HG03066 (cell line): ENCODE data around the gene C9orf85.
"Not testable (repeated sequence)": the region's sequence is repeated elsewhere in the genome, so short reads cannot be mapped to it uniquely, and the experiment has no call there.

Experiments used
- ATAC-seq: cut with Tn5 transposase; IDR thresholded peaks from one replicate; pipeline ENCODE4 v1.9.1; 2021; ENCODE audit warnings: low read depth; ENCODE audit not compliant: unreplicated experiment

C9orf85 gene

DNA sequence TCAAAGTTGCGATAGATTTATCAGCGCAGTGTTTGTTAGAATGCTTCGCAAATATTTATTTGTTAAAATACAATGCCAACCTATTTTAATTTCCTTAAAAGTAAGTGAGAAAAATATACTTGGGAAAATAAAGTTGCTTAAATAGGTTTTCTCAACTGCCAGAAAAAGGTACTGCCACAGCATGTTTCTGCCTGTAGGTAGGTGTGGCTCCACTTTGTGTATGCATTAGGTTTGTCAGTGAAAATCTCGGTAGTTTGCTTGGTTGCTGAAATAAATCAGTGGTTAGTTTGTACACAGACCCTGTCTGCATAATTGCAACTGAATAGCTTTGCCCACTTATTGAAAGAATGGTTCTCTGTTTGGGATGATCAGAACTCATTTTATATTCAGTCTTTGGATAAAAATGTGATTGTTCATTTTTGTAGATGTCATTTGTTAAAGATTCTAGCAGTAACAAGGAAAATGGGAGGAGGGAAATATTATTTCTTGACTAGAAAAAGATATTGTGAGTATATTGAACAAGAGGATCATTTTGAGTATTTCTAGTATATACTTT lies 25.7 kb downstream of the C9orf85 start:
- no peak for ATAC-seq

DNA sequence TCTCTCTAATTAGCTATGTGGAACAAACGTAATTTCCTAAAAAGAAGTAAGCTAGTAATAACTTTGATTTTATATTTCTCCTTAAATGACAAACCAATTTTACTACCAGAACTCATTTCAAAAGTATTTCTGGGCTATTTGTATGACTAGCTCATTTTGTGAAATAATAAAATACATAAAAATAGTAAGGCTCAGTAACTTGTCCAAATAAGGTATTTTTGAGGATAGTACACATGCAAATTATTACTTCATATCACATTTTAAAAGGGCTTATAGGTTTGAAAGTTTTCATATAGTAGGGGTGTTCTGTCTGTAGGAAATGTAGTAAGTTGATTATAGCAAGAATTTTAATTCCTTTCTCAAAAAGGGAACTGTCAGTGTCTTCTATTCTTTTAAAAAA lies 26.5 kb downstream of the C9orf85 start:
- no peak for ATAC-seq

DNA sequence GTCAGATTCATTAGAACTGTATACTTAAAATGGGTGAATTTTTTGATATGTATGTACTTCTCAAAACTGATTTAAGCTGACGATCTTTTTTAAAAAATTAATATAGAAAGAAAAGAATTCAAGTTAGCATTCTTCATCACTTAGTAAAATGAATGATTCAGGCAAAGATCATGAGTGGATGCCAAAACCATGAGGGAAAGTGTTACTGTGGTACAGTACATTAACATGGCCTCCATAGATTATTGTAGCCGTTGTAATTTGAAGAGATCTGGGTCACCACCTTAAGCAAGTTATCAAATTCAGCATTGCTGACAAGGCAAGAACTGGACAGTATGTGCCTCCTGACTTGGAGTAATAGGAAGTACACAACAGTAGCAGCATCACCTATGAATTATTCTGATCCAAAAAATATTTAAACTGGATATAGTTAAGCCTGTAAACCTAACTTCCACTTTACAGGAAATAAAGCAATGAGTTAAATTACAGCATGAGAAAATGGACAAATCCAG lies 29.7 kb downstream of the C9orf85 start:
- ATAC-seq, result no peak

DNA sequence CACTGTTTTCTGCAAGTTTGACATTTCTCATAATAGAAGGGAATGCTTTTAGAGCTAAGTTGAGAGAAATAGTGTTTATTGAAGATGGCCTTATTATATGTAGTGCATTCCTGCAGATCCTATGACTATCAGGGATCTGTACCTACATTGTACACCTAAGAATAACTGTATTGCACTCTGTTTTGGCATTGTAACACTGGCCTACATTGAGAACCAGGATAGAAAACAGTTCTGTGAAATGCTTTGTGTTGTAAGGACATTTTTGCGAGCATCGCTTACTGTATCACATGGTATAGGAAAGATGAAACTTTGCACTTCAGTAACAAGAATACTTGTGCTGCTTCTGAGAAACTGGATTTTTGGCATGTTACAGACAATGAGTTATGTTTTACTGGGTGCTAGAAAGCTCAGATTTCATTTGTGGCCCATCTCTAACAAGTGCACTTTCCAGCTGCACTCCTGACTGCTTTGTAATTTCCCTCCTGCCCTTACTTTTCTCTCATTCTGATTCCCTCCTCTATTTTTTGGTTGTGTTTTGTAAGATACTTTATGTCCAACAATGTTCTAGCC lies 30.6 kb downstream of the C9orf85 start:
- no peak for ATAC-seq

DNA sequence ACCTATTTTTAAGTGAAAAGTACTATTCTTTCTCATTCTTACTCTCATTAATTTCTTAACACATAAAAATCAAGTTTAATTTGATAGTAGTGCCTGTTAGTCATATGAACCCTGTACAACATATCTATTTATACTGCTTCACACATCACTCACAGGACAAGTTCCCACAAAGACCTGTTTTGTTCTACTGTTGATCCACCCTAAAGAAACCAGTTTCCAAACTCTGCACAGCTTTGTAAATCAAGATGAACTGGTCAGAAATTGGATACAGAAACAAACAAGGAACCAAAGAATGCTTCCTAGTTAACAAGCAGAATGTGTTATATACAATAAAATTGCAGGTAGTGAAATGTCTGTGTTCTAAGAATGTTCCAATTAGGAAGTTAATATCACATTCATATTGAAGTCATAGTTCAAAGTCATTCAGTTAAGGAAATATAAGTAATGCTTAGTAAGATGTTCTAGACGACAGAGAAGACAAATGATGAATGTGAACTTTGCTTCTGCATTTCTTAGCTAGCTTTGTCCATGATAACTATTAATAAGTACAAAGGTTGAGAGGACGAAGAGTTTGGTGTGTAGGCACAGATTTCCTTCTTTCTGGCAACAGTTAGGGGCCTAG lies 33.4 kb downstream of the C9orf85 start:
- ATAC-seq, result no peak

DNA sequence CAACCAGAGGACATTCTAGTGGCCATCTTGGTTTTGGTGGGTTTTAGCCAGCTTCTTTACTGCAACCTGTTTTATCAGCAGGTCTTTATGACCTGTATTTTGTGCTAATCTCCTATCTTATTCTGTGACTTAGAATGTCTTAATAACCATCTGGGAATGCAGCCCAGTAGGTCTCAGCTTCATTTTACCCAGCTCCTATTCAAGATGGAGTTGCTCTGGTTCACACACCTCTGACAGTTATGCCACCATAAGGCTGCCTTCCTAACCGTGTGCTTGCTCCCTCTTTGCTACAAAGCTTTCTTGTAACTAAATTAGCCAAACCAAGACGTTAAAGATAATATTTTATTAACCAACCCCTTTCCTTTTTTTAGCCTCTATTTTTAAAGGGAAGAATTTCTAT lies 43.2 kb downstream of the C9orf85 start:
- not testable (repeated sequence) for ATAC-seq

DNA sequence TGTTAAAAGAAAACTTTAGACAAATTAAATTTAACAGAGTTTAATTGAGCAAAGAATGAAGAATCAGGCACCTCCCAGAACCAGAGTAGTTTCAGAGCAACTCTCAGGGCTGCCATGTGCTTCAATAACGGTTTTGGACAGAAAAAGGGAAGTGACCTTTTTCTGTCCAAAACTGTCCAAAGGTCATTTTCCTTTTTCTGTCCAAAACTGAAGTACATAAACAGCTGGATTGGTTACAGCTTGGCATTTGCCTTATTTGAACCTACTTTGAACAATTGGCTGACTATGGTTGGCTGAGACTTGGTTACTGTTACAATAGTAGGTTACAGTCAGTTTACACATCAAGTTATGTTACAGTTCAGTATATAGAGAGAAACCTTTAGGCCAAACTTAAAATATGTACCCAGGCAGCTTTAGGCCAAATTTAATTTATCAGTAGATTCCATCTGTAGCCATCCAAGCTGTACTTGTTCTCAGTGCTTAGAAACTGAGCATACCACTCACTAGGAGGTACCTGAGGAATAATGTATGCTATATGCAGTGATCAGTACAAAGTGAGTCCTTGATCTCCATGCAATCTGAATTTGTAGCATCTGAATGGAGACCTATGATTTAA lies 44.0 kb downstream of the C9orf85 start:
- peak; percentile 67 for ATAC-seq

DNA sequence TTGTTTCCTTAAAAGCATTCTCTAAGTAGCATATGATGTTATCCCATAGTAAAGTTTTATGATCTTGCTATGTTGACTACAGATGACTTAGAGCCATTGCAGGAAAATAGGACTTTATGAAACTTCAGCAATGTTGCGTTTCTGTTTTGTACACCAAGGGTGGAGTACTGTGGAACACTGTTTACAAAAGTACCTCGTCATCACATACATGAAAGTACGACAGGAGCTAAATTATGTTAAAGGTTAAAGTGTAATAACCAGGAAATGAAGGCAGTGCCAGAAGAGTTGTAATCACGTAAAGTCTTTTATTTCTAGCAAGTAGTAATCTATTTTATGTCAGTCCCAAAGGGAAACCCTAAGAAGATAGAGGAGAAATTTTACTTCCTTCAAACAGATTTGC lies 50.9 kb downstream of the C9orf85 start:
- no peak for ATAC-seq

DNA sequence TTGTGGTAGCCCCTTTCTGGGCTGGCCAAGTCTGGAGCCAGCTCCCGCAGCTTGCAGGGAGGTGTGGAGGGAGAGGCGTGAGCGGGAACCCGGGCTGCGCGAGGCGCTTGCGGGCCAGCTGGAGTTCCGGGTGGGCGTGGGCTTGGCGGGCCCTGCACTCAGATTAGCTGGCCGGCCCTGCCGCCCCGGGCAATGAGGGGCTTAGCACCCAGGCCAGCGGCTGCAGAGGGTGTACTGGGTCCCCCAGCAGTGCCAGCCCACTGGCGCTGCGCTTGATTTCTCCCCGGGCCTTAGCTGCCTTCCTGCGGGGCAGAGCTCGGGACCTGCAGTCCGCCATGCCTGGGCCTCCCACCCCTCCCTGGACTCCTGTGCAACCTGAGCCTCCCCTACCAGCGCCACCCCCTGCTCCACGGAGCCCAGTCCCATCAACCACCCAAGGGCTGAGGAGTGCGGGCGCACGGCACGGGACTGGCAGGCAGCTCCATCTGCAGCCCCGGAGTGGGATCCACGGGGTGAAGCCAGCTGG lies 52.1 kb downstream of the C9orf85 start:
- ATAC-seq, result not testable (repeated sequence)

DNA sequence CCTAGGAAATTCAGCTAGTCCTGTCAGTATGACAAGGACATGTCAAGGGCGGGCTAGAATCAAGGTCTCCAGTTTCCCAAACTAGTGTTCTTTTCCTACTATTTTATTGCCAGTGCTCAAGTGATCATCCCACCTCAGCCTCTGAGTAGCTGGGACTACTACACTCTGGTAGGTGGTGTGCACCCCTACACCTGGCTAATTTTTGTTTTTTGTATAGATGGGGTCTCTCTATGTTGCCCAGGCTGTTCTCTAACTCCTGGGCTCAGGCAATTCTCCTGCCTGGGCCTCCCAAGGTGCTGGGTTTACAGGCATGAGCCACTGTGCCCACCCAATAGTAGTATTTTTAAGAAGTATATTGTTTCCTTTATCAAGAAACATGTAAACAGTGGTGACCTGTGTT lies 54.0 kb downstream of the C9orf85 start:
- ATAC-seq, result no peak

DNA sequence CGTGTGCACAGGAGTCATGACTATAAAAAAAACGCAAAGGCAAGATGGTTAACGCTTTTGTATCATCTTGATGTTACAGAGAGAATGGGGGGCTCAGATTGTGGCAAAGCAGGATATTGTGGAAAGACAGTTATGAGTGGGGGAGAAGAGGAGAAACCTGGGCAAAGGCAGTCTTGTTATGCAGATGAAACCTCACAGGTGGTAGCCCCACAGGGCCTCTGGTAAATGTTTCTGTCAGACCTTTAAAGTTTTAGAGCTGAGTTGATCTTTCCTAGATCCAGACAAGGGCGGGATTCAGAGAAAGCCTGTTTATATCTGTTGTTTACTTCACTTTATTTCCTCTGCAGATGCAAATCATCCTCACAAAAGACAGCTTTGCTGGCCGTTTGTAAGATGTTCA lies 55.2 kb downstream of the C9orf85 start:
- no peak for ATAC-seq

DNA sequence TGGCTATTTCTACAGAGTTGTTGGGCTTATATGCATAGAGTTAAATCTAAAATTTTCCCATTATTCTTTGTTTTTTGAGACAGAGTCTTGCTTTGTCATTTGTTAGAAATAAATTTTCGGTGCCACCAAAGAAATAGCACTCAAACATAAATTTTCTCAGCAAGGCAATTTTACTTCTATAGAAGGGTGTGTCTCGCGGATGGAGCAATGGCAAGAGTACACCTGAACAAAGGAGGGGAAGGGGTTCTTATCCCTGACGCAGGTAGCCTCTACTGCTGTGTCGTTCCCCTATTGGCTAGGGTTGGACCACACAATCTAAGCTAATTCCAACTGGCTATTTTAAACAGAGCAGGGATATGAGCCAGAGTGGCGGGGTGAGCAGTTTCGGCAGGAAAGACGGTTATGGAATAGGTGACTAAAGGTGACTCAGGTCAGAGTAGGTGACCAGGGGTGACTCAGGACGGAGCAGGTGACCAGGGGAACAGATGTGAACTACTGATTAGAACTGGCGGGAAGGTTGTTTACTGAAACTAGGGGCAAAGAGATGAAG lies 57.2 kb downstream of the C9orf85 start:
- ATAC-seq, result no peak

DNA sequence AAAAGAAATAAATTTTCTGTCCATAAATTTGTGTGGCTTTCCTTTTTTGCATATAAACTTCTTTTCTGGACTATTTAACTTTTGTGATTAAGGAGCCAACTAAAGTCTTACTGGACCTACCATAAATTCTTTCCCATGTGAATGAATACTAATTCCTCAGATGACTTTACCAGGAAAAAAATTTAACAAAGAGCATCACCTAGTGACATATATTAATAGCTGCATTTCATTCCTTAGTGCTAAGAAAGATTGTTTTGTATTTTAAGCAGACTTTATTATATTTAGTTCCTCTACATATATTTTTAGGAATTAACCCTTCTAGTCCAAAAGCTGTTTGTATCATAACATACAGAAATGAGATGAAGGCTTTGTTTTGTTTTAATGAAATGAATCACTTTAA lies 64.4 kb downstream of the C9orf85 start:
- ATAC-seq, result no peak

DNA sequence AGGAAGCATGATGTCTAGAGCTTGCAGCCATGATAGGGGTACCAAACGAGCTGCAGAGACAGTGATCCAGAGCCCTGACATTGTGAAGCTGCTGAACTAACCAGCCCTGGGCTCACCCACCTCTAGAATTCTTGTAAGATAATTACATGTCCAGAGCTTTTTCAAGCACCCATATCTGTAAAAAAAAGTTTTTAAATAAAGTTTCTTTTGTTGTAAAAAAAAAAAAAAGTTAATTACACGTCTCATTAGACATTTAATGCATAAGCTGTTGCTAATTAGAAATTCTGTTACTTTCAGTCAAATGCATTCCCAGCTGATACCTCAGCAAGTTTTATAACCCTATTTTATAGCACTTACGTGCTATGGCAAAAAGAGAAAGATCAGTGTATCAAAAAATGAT lies 65.6 kb downstream of the C9orf85 start:
- ATAC-seq, result no peak

DNA sequence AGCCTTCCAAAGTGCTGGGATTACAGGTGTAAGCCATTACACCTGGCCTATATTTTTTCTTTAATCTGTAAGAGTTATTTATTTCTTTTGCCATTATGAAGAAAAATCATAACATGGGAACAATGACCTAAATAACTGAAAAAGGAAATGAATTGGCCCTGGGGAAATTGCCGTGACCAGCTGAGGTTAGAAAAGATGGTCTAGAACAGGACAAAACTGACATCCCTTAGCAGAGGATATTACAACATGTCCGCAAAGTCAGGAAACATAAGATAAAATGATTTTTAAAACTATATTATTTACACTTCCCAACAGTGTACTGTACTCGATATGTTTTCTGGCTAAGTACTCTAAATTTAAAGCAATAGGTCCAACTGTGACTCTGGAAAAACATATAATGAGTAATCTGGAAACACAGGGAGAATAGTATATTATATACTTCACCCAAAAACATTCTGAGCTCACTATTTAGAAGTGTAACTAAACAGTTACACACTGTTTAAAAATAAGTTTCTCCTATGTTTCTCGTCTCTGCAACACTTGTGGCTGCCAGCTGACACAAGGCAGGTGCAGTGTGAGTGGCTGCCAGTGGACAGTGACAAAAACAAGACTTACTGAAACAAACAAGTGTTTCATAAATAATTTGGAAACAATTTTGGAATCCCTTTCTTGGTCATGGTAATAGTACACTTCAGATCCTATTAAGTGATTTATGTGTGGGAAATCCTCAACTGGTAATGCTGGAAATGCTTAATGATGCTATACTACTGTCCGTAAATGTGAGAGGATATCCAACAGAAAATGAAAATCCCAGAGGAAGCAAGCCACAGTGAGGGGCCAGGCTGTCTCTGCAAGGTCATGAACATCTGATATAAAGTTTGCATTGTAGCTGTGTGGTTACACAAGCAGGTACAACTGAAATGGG lies 69.1 kb downstream of the C9orf85 start:
- no peak for ATAC-seq

DNA sequence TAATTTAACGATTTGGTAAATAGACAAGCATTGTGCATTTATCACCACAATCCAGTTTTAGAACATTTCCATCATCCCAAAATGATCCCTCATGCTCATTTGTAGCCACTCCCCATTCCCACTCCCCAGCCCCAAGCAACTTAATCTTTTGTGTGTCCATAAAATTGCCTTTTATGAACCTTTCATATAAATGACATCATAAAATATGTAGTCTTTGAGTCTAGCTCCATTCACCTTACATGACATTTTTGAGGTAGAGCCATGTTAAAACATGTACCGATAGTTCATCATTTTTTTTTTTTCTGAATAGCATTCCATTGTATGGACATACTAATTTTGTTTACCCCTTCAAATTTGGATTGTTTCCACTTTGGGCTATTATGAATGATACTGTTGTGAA lies 70.5 kb downstream of the C9orf85 start:
- ATAC-seq, result no peak

DNA sequence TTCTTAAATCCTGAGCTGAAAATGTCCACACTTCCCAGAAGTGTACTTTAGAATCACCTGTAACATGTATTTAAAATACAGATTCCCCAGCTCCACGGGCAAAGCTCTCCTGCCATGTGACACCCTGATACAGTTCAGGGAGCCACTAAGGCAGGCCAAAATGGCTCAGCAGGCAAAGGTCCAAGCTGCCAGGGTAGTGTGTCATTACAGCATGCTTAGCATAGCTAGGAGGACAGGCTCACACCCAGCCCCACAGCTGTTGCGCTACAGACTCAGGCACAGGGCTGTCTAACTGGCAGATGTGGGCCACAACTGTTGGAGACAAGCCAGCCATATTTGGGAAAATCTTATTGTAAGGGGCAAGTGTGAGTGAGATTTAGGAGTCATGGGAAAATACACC lies 73.0 kb downstream of the C9orf85 start:
- no peak for ATAC-seq

DNA sequence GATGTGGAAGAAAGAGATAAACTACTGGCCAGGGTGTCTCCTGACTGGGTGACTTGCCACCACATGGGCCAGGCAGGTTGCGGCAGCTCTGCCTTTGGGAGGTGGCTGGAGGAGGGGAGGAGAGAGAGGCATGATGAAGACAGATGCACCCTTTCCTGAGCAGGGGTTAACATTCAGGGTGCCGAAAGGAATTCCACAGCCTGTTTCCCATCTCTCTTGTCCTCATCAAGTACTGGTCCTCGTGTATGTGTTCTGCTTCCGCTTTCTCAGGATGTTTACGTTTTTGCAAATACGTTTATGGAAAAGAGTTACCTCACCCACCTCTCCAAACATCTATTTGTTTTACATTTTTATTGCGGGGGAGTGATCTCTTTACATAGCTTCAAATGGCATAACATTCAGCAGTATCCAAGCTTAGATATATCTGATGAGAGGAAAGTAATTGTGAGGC lies 73.4 kb downstream of the C9orf85 start:
- no peak for ATAC-seq

DNA sequence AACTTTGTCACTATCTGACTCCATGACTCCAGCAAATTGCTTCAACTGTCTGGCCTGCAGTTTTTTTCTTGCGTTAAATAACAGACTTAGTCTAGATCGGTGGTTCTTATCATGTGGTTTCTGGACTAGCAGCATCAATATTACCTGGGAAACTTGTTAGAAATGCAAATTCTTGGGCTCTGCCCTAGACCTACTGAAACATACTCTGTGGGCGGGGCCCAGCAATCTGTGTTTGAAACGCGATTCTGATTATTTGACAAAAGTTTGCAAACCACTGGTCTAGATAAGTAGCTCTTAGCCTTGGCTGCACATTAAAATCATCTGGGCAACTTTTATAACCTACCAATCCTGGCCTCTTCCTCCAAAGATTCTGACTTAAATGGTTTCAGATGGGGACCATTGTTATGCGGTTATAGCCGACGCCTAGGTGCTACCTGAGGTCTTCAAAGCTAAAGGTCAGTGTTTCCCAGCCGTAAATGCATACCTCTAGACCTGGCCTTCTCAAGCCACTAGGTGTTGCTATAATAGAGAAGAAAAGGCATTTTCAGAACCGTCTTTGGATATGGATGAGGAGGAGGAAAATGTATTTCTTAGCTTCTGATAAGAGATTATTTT lies 74.0 kb downstream of the C9orf85 start:
- no peak for ATAC-seq

DNA sequence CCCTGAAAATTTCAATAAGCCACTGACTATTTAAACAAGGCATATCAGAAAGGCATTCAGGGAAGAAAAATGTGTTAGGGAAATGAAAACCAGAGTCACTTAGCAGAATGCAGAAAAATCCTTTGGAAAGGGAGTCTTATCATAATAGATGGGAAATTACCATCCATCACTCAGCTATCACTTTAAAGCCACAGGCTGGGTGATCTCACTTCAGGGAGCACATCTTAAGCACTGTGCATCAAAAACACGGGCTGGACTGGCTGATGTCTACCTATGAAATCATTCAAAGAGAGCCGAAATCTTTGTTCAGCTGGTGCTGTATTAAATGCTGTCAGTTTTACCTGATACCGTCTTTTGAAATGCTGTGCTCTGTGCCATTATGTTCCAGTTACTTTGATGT lies 75.5 kb downstream of the C9orf85 start:
- ATAC-seq, result no peak
